ENCODE measurements around the gene RHOH.
A peak's percentile ranks its signal among the peaks of the same experiment; 100 is the strongest.

Gene RHOH

GRCh38 chr4:40179360-40179759, 17.5 kb upstream of the RHOH start:
- H3K4me3 Mint-ChIP-seq, result no peak overlapping the region
- peaks cover 18% of the 10 kb centered on the region for H3K4me1 Mint-ChIP-seq
- H3K36me3 Mint-ChIP-seq, result no peaks in the 10 kb centered on the region
- DNase-seq (ENCODE audit: low spot score in 2 of 2) (no peak), ATAC-seq (ENCODE audit: low read depth) (no peak)
- no peak overlapping the region for H3K27ac Mint-ChIP-seq
- H3K9me3 Mint-ChIP-seq, result peaks cover 2% of the 10 kb centered on the region
- no peaks in the 10 kb centered on the region for H3K27me3 Mint-ChIP-seq

GRCh38 chr4:40180356-40180755, 16.5 kb upstream of the RHOH start:
- H3K27me3 Mint-ChIP-seq, result no peaks in the 10 kb centered on the region
- H3K9me3 Mint-ChIP-seq, result peaks cover 2% of the 10 kb centered on the region
- H3K27ac Mint-ChIP-seq, result no peak overlapping the region
- H3K4me3 Mint-ChIP-seq, result no peak overlapping the region
- peaks cover 19% of the 10 kb centered on the region for H3K4me1 Mint-ChIP-seq
- DNase-seq (ENCODE audit: low spot score in 2 of 2) (no peak), ATAC-seq (ENCODE audit: low read depth) (no peak)
- no peaks in the 10 kb centered on the region for H3K36me3 Mint-ChIP-seq

- no peak for ATAC-seq (ENCODE audit: low read depth)
- Mint-ChIP-seq H3K4me1 (peaks cover 30% of the 10 kb centered on the region), H3K36me3 (no peaks in the 10 kb centered on the region), H3K9me3 (peaks cover 2% of the 10 kb centered on the region), H3K27ac (peak overlapping the region; percentile 73), H3K27me3 (no peaks in the 10 kb centered on the region), H3K4me3 (no peak overlapping the region)
- no peak for DNase-seq (ENCODE audit: low spot score in 2 of 2)
These were observed 14.8 kb upstream of the RHOH start for GRCh38 chr4:40182001-40182400.

- H3K9me3 Mint-ChIP-seq, result peaks cover 2% of the 10 kb centered on the region
- DNase-seq (ENCODE audit: low spot score in 2 of 2), result no peak
- H3K27me3 Mint-ChIP-seq, result no peaks in the 10 kb centered on the region
- H3K4me3 Mint-ChIP-seq, result no peak overlapping the region
- H3K4me1 Mint-ChIP-seq, result peaks cover 35% of the 10 kb centered on the region
- no peak for ATAC-seq (ENCODE audit: low read depth)
- H3K36me3 Mint-ChIP-seq, result no peaks in the 10 kb centered on the region
- no peak overlapping the region for H3K27ac Mint-ChIP-seq
These were observed 13.9 kb upstream of the RHOH start for GRCh38 chr4:40182954-40183353.

- no peak for DNase-seq (ENCODE audit: low spot score in 2 of 2)
- Mint-ChIP-seq H3K27me3 (no peaks in the 10 kb centered on the region), H3K9me3 (peaks cover 2% of the 10 kb centered on the region), H3K4me3 (peak overlapping the region; percentile 43), H3K27ac (peak overlapping the region; percentile 84), H3K4me1 (peaks cover 35% of the 10 kb centered on the region), H3K36me3 (no peaks in the 10 kb centered on the region)
- ATAC-seq (ENCODE audit: low read depth), result peak; percentile 19
These were observed 13.0 kb upstream of the RHOH start for GRCh38 chr4:40183615-40184411.

GRCh38 chr4:40185830-40186664, 10.8 kb upstream of the RHOH start:
- H3K4me1 Mint-ChIP-seq, result peaks cover 50% of the 10 kb centered on the region
- H3K36me3 Mint-ChIP-seq, result no peaks in the 10 kb centered on the region
- ATAC-seq (ENCODE audit: low read depth) (peak; percentile 88), DNase-seq (ENCODE audit: low spot score in 2 of 2) (no peak)
- no peaks in the 10 kb centered on the region for H3K27me3 Mint-ChIP-seq
- H3K27ac Mint-ChIP-seq, result peak overlapping the region; percentile 86
- H3K4me3 Mint-ChIP-seq, result peak overlapping the region; percentile 11
- H3K9me3 Mint-ChIP-seq, result peaks cover 2% of the 10 kb centered on the region

GRCh38 chr4:40186665-40187014, 10.2 kb upstream of the RHOH start:
- Mint-ChIP-seq H3K4me1 (peaks cover 53% of the 10 kb centered on the region), H3K36me3 (no peaks in the 10 kb centered on the region), H3K27ac (peak overlapping the region; percentile 86), H3K27me3 (no peaks in the 10 kb centered on the region), H3K4me3 (peak overlapping the region; percentile 11), H3K9me3 (no peaks in the 10 kb centered on the region)
- ATAC-seq (ENCODE audit: low read depth) (no peak), DNase-seq (ENCODE audit: low spot score in 2 of 2) (no peak)

GRCh38 chr4:40187386-40187906, 9.4 kb upstream of the RHOH start:
- peak overlapping the region; percentile 16 for H3K27ac Mint-ChIP-seq
- H3K4me1 Mint-ChIP-seq, result peaks cover 52% of the 10 kb centered on the region

GRCh38 chr4:40190019-40190418, 6.8 kb upstream of the RHOH start:
- H3K27me3 Mint-ChIP-seq, result no peaks in the 10 kb centered on the region
- H3K9me3 Mint-ChIP-seq, result no peaks in the 10 kb centered on the region
- peaks cover 63% of the 10 kb centered on the region for H3K4me1 Mint-ChIP-seq
- DNase-seq (ENCODE audit: low spot score in 2 of 2) (peak in 1 of 2 donors; percentile 6), ATAC-seq (ENCODE audit: low read depth) (no peak)
- peak overlapping the region; percentile 100 for H3K27ac Mint-ChIP-seq
- H3K4me3 Mint-ChIP-seq, result no peak overlapping the region
- no peaks in the 10 kb centered on the region for H3K36me3 Mint-ChIP-seq

More at GRCh38 chr4:40187386-40187906, 9.4 kb upstream of the RHOH start:
- no peak for DNase-seq (ENCODE audit: low spot score in 2 of 2)
- no peak for ATAC-seq (ENCODE audit: low read depth)
- H3K27me3 Mint-ChIP-seq, result no peaks in the 10 kb centered on the region
- no peaks in the 10 kb centered on the region for H3K36me3 Mint-ChIP-seq
- H3K4me3 Mint-ChIP-seq, result no peak overlapping the region
- H3K9me3 Mint-ChIP-seq, result no peaks in the 10 kb centered on the region

- Mint-ChIP-seq H3K4me3 (peak overlapping the region; percentile 38), H3K36me3 (no peaks in the 10 kb centered on the region), H3K4me1 (peaks cover 67% of the 10 kb centered on the region), H3K27me3 (no peaks in the 10 kb centered on the region), H3K27ac (peak overlapping the region; percentile 100), H3K9me3 (no peaks in the 10 kb centered on the region)
- ATAC-seq (ENCODE audit: low read depth) (no peak), DNase-seq (ENCODE audit: low spot score in 2 of 2) (no peak)
These were observed 6.4 kb upstream of the RHOH start for GRCh38 chr4:40190465-40190864.

GRCh38 chr4:40190880-40191815, 5.7 kb upstream of the RHOH start:
- Mint-ChIP-seq H3K36me3 (no peaks in the 10 kb centered on the region), H3K27ac (peak overlapping the region; percentile 100), H3K4me3 (peak overlapping the region; percentile 38), H3K9me3 (no peaks in the 10 kb centered on the region), H3K4me1 (peaks cover 70% of the 10 kb centered on the region), H3K27me3 (no peaks in the 10 kb centered on the region)
- DNase-seq (ENCODE audit: low spot score in 2 of 2), result peak in 1 of 2 donors; percentile 2
- no peak for ATAC-seq (ENCODE audit: low read depth)

GRCh38 chr4:40192114-40193015, 4.5 kb upstream of the RHOH start:
- H3K4me1 Mint-ChIP-seq, result peaks cover 63% of the 10 kb centered on the region
- no peaks in the 10 kb centered on the region for H3K36me3 Mint-ChIP-seq
- H3K4me3 Mint-ChIP-seq, result peak overlapping the region; percentile 100
- no peaks in the 10 kb centered on the region for H3K27me3 Mint-ChIP-seq
- H3K27ac Mint-ChIP-seq, result peak overlapping the region; percentile 100
- no peak for ATAC-seq (ENCODE audit: low read depth)
- H3K9me3 Mint-ChIP-seq, result no peaks in the 10 kb centered on the region
- no peak for DNase-seq (ENCODE audit: low spot score in 2 of 2)
